ENCODE data around the gene CBX1. TPM values are rescaled to one million over a fixed set of nuclear protein-coding genes. Genes with fewer than 3 reads are reported as not detected.
"Not testable (repeated sequence)": the region's sequence is repeated elsewhere in the genome, so short reads cannot be mapped to it uniquely, and the experiment has no call there.

Gene CBX1
- total RNA-seq, 1 donor from 2014 or later: 181 TPM

- H3K36me3 Mint-ChIP-seq (ENCODE audit: insufficient read depth): no peaks in the 10 kb centered on the region
- H3K27me3 Mint-ChIP-seq: peaks cover 64% of the 10 kb centered on the region
- peak; percentile 41 for TF ChIP-seq CTCF (IDR thresholded peaks at IDR 0.05; ENCODE audit: unreplicated experiment)
- peaks cover 5% of the 10 kb centered on the region for H3K4me1 Mint-ChIP-seq (ENCODE audit: low read depth)
- H3K27ac Mint-ChIP-seq: peak within 1 kb of the TSS; percentile 85
- no peaks in the 10 kb centered on the region for H3K9me3 Mint-ChIP-seq (ENCODE audit: low read depth)
- peak within 1 kb of the TSS; percentile 75 for H3K4me3 Mint-ChIP-seq (ENCODE audit: low read depth)
- DNase-seq (ENCODE audit: low spot score, unreplicated experiment): peak; percentile 22
These were observed 64.0 kb downstream of the CBX1 start, which contains the start of gene COPZ2 for GRCh38 chr17:48037036-48037837. TSS of gene COPZ2 (minus strand) at chr17:48037797. CDS start at chr17:48037777, 20 bp downstream.

GRCh38 chr17:48036693-48037035, 64.6 kb downstream of the CBX1 start:
- no peak for TF ChIP-seq CTCF (IDR thresholded peaks at IDR 0.05; ENCODE audit: unreplicated experiment)
- Mint-ChIP-seq H3K9me3 (ENCODE audit: low read depth) (no peaks in the 10 kb centered on the region), H3K27ac (no peak overlapping the region), H3K4me1 (ENCODE audit: low read depth) (peaks cover 5% of the 10 kb centered on the region), H3K36me3 (ENCODE audit: insufficient read depth) (no peaks in the 10 kb centered on the region), H3K27me3 (peaks cover 68% of the 10 kb centered on the region), H3K4me3 (ENCODE audit: low read depth) (peak overlapping the region; percentile 62)
- DNase-seq (ENCODE audit: low spot score, unreplicated experiment): no peak

- H3K27me3 Mint-ChIP-seq: peaks cover 76% of the 10 kb centered on the region
These were observed 66.5 kb downstream of the CBX1 start for GRCh38 chr17:48034734-48035133.

GRCh38 chr17:48031966-48032365, 69.3 kb downstream of the CBX1 start:
- peaks cover 2% of the 10 kb centered on the region for H3K4me1 Mint-ChIP-seq (ENCODE audit: low read depth)
- no peaks in the 10 kb centered on the region for H3K36me3 Mint-ChIP-seq (ENCODE audit: insufficient read depth)
- no peaks in the 10 kb centered on the region for H3K9me3 Mint-ChIP-seq (ENCODE audit: low read depth)
- TF ChIP-seq CTCF (IDR thresholded peaks at IDR 0.05; ENCODE audit: unreplicated experiment): no peak
- no peak overlapping the region for H3K27ac Mint-ChIP-seq
- H3K4me3 Mint-ChIP-seq (ENCODE audit: low read depth): no peak overlapping the region
- H3K27me3 Mint-ChIP-seq: peaks cover 68% of the 10 kb centered on the region
- DNase-seq (ENCODE audit: low spot score, unreplicated experiment): no peak

More at GRCh38 chr17:48034734-48035133, 66.5 kb downstream of the CBX1 start:
- not testable (repeated sequence) for H3K4me1 Mint-ChIP-seq (ENCODE audit: low read depth); H3K9me3 Mint-ChIP-seq (ENCODE audit: low read depth); DNase-seq (ENCODE audit: low spot score, unreplicated experiment); H3K27ac Mint-ChIP-seq; H3K36me3 Mint-ChIP-seq (ENCODE audit: insufficient read depth); H3K4me3 Mint-ChIP-seq (ENCODE audit: low read depth)

- no peak overlapping the region for H3K27ac Mint-ChIP-seq
- H3K9me3 Mint-ChIP-seq (ENCODE audit: low read depth): no peaks in the 10 kb centered on the region
- DNase-seq (ENCODE audit: low spot score, unreplicated experiment): no peak
- peaks cover 64% of the 10 kb centered on the region for H3K27me3 Mint-ChIP-seq
- H3K4me1 Mint-ChIP-seq (ENCODE audit: low read depth): peaks cover 1% of the 10 kb centered on the region
- no peak overlapping the region for H3K4me3 Mint-ChIP-seq (ENCODE audit: low read depth)
- no peak for TF ChIP-seq CTCF (IDR thresholded peaks at IDR 0.05; ENCODE audit: unreplicated experiment)
- no peaks in the 10 kb centered on the region for H3K36me3 Mint-ChIP-seq (ENCODE audit: insufficient read depth)
These were observed 70.7 kb downstream of the CBX1 start for GRCh38 chr17:48030531-48030930.

- no peaks in the 10 kb centered on the region for H3K9me3 Mint-ChIP-seq (ENCODE audit: low read depth)
- no peak overlapping the region for H3K4me3 Mint-ChIP-seq (ENCODE audit: low read depth)
- H3K4me1 Mint-ChIP-seq (ENCODE audit: low read depth): peaks cover 9% of the 10 kb centered on the region
- H3K27ac Mint-ChIP-seq: no peak overlapping the region
- peaks cover 70% of the 10 kb centered on the region for H3K27me3 Mint-ChIP-seq
- H3K36me3 Mint-ChIP-seq (ENCODE audit: insufficient read depth): no peaks in the 10 kb centered on the region
- DNase-seq (ENCODE audit: low spot score, unreplicated experiment): no peak
- no peak for TF ChIP-seq CTCF (IDR thresholded peaks at IDR 0.05; ENCODE audit: unreplicated experiment)
These were observed 72.5 kb downstream of the CBX1 start for GRCh38 chr17:48028736-48029135.

Data from progenitor cell of endocrine pancreas (in vitro differentiated cells).